ENCODE measurements around the gene CARHSP1. TPM values are rescaled to one million over a fixed set of nuclear protein-coding genes. Genes with fewer than 3 reads are reported as not detected.
"Not testable (repeated sequence)": the region's sequence is repeated elsewhere in the genome, so short reads cannot be mapped to it uniquely, and the experiment has no call there.

Gene CARHSP1
- total RNA-seq (2022) (89.2 and 104 TPM in 2 replicates), Bru-seq, nascent RNA (percentile 73 among the genes with signal in this experiment), BruChase-seq, experiment 1, labeled RNA remaining after a 6-hour chase (percentile 86 among the genes with signal in this experiment), BruChase-seq, experiment 2, labeled RNA remaining after a 2-hour chase (percentile 84 among the genes with signal in this experiment)
- long read RNA-seq, transcript CARHSP1-201 (4 exons, 746 nt), result major isoform, 73 of 197 reads
- long read RNA-seq, partial matches to known transcripts, result 7 of 197 reads
- long read RNA-seq, other reads (novel, unspliced or antisense), result 115 of 197 reads

DNA sequence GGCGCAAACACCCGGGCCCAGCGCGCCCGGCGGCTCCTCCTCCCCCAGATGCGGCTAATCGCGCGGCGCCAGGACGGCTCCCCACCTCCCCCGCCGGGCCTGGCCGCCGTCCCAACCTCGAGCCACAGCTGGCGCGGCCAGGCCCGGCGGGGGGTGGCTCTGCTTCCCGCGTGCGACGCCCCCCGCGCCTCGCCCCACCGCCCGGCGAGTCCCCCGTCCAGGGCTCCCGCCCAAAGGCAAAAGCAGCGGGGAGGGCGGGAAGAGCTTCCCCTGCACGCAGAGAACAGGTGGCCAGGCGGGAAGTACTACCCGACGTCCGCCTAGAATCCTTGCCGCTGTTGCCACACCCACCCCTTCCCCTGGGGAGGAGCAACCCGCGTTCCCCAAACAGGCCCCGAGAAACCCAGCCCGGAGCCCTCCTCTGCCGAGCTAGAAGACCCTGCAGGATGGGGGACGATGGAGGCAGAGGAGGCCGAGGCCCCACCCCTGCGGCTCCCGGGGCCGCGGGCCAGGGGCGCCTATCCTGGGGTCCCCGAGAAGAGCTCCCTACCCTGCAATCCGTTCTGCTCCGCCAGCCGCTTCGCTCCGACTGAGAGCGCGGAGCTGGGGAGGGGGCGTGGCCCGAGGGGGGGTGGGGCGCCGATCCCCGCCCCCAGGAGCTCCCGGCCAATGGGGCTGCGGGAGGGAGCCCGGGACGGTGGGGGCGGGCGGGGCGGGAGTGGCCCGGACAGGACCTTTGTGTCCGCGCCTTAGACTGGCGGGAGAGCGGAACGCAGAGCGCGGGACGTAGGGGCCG is at the start of gene CARHSP1:
Gene CARHSP1, minus strand, starts transcription at position 591 of the 796 bp plus-strand sequence. CDS start 9,678 bp downstream, outside the sequence.
- BruUV-seq (replicated peaks), result no TSS peak
- TF ChIP-seq, protein P1, sequence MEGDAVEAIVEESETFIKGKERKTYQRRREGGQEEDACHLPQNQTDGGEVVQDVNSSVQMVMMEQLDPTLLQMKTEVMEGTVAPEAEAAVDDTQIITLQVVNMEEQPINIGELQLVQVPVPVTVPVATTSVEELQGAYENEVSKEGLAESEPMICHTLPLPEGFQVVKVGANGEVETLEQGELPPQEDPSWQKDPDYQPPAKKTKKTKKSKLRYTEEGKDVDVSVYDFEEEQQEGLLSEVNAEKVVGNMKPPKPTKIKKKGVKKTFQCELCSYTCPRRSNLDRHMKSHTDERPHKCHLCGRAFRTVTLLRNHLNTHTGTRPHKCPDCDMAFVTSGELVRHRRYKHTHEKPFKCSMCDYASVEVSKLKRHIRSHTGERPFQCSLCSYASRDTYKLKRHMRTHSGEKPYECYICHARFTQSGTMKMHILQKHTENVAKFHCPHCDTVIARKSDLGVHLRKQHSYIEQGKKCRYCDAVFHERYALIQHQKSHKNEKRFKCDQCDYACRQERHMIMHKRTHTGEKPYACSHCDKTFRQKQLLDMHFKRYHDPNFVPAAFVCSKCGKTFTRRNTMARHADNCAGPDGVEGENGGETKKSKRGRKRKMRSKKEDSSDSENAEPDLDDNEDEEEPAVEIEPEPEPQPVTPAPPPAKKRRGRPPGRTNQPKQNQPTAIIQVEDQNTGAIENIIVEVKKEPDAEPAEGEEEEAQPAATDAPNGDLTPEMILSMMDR (IDR thresholded peaks at IDR 0.05; ENCODE audit: unreplicated experiment), result no peak
- H3K27me3 Mint-ChIP-seq (ENCODE audit: unreplicated experiment), result no peaks in the 10 kb centered on the region
- peak; percentile 96 for DNase-seq
- H3K4me3 Mint-ChIP-seq (ENCODE audit: low read depth, unreplicated experiment), result peak within 1 kb of the TSS; percentile 86
- intact Hi-C loops (cut with micrococcal nuclease; ENCODE audit: unreplicated experiment), result no loop called here
- peaks cover 65% of the 10 kb centered on the region for H3K4me1 Mint-ChIP-seq (ENCODE audit: low read depth, unreplicated experiment)
- no peaks in the 10 kb centered on the region for H3K9me3 Mint-ChIP-seq (ENCODE audit: low read depth, unreplicated experiment)
- peaks cover 59% of the 10 kb centered on the region for H3K36me3 Mint-ChIP-seq (ENCODE audit: insufficient read depth, unreplicated experiment)
- H3K27ac Mint-ChIP-seq (ENCODE audit: unreplicated experiment), result peak within 1 kb of the TSS; percentile 79
- CTCF ChIA-PET, result interaction anchor here (0.5 to 1.6 kb wide), 14 partner anchors 10 to 330 kb away, joined by 3 to 18 read pairs (median 4); no protein-coding TSS in a partner anchor

DNA sequence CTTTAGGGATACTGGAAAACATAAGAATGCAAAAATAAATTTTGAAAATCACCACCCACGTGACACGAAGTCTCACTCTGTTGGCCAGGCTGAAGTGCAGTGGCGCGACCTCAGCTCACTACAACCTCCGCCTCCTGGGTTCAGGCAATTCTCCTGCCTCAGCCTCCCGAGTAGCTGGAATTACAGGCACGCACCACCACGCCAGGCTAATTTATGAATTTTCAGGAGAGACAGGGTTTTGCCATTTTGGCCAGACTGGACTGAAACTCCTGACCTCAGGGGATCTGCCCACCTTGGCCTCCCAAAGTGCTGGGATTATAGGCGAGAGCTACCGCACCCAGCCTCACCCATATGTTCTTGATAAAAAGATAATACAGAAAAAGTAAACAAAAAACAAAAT is 48.5 kb upstream of the CARHSP1 start:
- DNase-seq; H3K27ac Mint-ChIP-seq (ENCODE audit: unreplicated experiment); H3K27me3 Mint-ChIP-seq (ENCODE audit: unreplicated experiment); H3K4me3 Mint-ChIP-seq (ENCODE audit: low read depth, unreplicated experiment); CTCF ChIA-PET; BruUV-seq (replicated peaks); H3K9me3 Mint-ChIP-seq (ENCODE audit: low read depth, unreplicated experiment): not testable (repeated sequence)
- intact Hi-C loops (cut with micrococcal nuclease; ENCODE audit: unreplicated experiment), result loop anchor here (10.0 kb wide), 1 partner anchor 197 kb away; no protein-coding TSS in a partner anchor
- Mint-ChIP-seq H3K36me3 (ENCODE audit: insufficient read depth, unreplicated experiment) (peaks cover 72% of the 10 kb centered on the region), H3K4me1 (ENCODE audit: low read depth, unreplicated experiment) (peaks cover 36% of the 10 kb centered on the region)

DNA sequence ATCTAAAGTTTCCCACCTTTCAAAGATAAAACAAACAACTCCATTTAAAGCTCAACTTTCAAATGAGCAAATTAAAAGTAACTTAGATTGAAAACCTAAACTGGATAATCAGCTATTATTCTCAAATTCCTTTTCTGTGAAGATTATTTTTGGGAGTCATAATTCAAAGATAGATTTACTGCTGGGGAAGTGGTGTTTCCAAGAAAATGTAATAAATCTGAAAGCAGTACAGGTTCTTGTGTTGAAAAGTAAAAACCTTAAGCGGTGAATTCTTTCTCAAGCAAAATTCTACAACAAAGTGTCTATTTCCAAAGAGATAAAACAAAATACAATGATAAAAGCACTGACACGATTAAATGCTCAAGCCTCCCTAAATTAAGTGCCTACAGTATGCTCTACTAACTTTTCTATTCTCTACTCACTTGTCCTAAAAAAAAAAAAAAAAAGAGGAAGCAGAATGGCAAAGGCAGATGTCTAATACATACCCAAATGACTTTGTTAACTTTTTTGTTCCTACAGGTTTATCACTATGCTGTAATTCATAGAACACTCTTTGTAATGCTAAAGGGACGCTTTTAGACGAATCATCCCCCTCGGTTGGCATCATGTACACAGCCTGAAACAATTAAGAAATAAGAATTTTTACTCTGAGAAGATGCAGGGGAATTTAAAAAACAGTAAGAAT is 47.9 kb upstream of the CARHSP1 start:
- H3K27me3 Mint-ChIP-seq (ENCODE audit: unreplicated experiment), result no peaks in the 10 kb centered on the region
- TF ChIP-seq, protein P1 (IDR thresholded peaks at IDR 0.05; ENCODE audit: unreplicated experiment), result no peak
- CTCF ChIA-PET, result interaction anchor here (0.9 kb wide), 1 partner anchor 20 kb away, joined by 4 read pairs; no protein-coding TSS in a partner anchor

DNA sequence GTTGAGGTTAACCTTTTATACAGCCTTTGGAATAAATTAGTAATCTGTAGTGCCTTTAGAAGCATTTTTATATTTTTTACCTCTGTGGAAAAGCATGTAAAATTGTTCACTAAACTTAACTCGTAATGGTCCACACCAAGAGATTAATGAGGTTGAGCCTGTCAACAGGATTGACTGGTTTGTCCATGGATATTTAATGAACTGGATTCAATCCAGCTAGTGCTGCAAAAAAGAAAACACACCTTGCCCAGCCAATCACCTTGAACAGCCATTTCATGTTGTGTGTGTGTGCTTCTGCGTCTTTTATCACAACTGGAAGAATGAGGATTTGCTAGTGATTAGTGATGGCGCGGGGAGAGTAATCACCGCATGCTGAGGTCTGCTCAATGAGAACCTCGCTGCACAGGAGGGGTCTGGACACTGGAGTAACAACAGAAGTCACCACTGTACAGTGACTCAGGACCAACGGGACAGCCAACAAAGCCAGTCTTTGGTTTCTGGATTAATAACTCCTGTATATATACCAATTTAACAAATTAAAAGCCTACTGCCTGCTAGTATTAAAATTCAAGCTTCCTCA is 47.0 kb upstream of the CARHSP1 start:
- no peaks in the 10 kb centered on the region for H3K9me3 Mint-ChIP-seq (ENCODE audit: low read depth, unreplicated experiment)
- no peak overlapping the region for H3K27ac Mint-ChIP-seq (ENCODE audit: unreplicated experiment)
- H3K36me3 Mint-ChIP-seq (ENCODE audit: insufficient read depth, unreplicated experiment), result peaks cover 80% of the 10 kb centered on the region
- H3K4me1 Mint-ChIP-seq (ENCODE audit: low read depth, unreplicated experiment), result peaks cover 51% of the 10 kb centered on the region
- TF ChIP-seq, protein P1 (IDR thresholded peaks at IDR 0.05; ENCODE audit: unreplicated experiment), result no peak
- H3K4me3 Mint-ChIP-seq (ENCODE audit: low read depth, unreplicated experiment), result no peak overlapping the region
- intact Hi-C loops (cut with micrococcal nuclease; ENCODE audit: unreplicated experiment), result loop anchor here (10.0 kb wide), 1 partner anchor 199 kb away; no protein-coding TSS in a partner anchor
- DNase-seq, result no peak
- CTCF ChIA-PET, result interaction anchor here (0.9 kb wide), 1 partner anchor 21 kb away, joined by 4 read pairs; no protein-coding TSS in a partner anchor
- TSS peak; percentile 5 for BruUV-seq (replicated peaks)
- no peaks in the 10 kb centered on the region for H3K27me3 Mint-ChIP-seq (ENCODE audit: unreplicated experiment)

More for the DNA sequence above, 47.9 kb upstream of the CARHSP1 start:
- H3K4me1 Mint-ChIP-seq (ENCODE audit: low read depth, unreplicated experiment), result peaks cover 42% of the 10 kb centered on the region
- intact Hi-C loops (cut with micrococcal nuclease; ENCODE audit: unreplicated experiment), result loop anchor here (10.0 kb wide), 1 partner anchor 198 kb away; no protein-coding TSS in a partner anchor
- no peak overlapping the region for H3K4me3 Mint-ChIP-seq (ENCODE audit: low read depth, unreplicated experiment)
- H3K27ac Mint-ChIP-seq (ENCODE audit: unreplicated experiment), result no peak overlapping the region
- no peak for DNase-seq
- no peaks in the 10 kb centered on the region for H3K9me3 Mint-ChIP-seq (ENCODE audit: low read depth, unreplicated experiment)
- peaks cover 78% of the 10 kb centered on the region for H3K36me3 Mint-ChIP-seq (ENCODE audit: insufficient read depth, unreplicated experiment)
- no TSS peak for BruUV-seq (replicated peaks)
